ENCODE results near the gene SLC6A9.

SLC6A9 gene

DNA sequence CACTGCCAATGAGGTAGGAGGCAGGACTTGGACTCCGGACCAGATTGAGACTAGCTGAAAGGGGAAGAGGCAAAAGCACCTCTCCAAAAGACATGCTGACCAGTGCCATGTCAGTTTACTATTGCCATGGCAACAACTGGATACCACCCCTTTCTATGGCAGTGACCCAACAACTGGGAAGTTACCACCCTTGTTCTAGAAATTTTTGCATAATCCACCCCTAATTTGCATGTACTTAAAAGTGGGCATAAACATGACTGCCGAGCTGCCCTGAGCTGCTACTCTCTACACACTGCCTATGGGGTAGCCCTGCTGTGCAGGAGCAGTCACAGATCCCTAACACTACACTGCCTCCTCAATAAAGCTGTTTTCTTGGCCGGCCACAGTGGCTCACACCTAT, 19.0 kb upstream of the SLC6A9 start:
- no peak overlapping the region for H3K4me3 ChIP-seq (ENCODE audit: low read length)
- DNase-seq (ENCODE audit: low read depth, low spot score) = no peak

DNA sequence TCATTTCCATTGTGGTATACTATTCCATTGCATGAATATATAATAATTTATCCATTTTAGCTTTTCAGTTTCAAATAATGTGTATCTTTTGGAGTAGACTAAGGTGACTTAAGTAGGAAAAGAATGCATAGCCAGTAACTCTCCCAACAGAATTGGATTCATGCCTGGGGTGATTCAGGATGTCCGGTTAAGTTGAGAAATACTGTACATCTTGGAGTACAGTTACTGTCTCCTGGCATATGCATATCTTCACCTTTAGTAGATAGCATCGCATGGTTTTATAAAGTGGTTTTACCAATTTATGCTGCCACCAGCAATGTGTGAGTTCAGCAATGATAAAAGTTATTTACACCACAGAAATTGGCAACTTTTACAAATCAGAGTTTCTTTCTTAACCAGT, 18.6 kb upstream of the SLC6A9 start:
- no peak for DNase-seq (ENCODE audit: low read depth, low spot score)
- no peak overlapping the region for H3K4me3 ChIP-seq (ENCODE audit: low read length)

DNA sequence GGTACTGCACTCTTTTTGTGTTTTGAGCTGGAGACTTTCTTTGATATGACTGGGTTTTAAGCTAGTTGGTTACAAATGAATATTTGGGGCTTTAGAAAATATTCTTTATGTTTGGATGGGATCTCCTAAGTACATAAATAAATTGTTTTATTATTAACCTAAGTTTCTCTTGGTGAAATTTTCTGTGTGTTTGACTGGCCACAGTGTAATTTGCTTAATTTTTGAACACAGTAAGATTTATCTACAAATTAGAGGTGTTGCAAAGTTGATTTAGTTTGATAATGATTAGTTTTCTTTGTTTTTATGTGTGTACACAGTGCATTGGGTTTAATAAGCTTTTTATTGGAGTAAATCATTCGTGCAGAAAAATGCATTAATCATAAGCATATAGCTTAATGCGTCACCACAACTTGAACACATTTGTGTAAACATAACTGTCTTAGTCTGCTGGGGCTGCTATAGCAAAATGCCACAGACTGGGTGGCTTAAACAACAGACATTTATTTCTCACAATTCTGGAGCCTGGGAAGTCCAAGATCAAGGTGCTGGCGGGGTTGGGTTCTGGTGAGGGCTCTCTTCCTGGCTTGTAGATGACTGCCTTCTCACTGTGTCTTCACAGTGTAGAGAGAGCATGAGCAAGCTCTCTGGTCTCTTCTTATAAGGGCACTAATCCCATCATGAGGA, 17.4 kb upstream of the SLC6A9 start:
- H3K4me3 ChIP-seq (ENCODE audit: low read length) = no peak overlapping the region
- DNase-seq (ENCODE audit: low read depth, low spot score) = no peak

DNA sequence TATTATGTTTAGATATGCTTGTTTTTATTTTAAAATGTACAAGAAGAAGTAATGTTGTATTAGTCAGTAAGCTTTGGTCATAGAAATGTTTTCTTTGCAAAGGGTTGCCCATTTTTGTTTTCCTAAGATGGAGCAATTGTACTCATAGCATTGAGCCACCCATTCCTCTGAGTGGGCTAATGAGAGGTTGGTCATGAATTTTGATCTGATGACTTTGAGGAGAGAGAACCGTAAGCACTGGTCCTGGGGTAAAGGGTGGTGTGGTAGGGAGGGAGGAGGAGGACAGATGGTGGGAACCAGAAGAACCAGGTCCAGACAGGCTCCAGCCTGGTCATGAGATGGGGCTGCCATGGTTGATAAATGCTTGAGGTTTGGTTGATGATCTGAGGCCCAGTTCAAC, 15.9 kb upstream of the SLC6A9 start:
- no peak overlapping the region for H3K4me3 ChIP-seq (ENCODE audit: low read length)
- no peak for DNase-seq (ENCODE audit: low read depth, low spot score)

DNA sequence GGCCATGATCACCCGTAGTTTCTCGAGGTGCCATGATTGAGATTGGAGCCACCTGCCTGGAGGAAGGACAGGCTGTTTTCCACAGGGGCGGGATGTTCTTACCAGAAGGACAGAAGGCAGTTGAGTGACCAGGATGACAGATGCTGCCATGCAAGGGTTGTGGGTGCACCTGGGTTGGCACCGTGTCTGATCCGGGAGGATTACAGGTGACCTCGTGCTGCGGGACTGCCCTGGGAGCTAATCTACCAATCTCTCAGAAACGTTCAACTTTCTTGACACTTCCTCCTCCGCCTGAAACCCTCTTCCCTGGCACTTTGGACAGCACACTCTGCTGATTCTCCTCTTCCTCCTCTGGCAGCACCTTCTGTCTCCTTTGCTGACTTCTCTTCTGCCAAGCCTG, 13.8 kb upstream of the SLC6A9 start:
- no peak for DNase-seq (ENCODE audit: low read depth, low spot score)

DNA sequence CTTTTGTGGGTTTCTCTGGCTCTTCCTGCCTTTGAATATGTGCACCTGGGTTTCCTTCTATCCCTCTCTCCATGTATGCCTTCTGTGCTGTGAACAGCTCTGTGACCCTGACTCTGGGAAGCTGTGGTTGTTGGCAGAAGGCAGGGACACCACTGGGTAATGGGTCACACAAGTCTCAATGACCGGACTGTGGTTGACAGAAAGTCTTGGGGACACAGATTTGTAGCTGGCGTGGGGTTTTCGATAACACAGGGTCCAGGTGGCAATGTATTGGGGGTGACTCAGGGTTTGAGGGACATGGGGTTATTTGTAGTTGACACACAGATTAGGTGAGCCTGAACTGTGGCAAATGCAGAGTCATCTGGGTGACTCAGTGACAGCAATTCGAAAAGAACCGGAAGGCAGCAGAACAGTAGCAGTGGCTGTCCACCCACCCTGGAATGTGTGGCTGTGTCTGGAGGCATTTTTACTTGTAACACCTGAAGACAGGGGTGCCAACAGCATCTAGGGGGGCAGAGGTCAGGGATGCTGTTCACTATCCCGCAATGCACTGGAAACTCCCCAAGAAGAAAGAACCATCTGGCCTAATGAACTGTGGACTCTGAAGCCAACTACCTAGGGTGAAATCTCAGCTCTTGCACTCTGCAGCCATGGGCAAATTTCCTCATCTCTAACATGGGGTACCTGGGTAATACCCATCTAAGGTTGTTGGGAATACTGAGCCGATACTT, 13.0 kb upstream of the SLC6A9 start:
- no peak overlapping the region for H3K4me3 ChIP-seq (ENCODE audit: low read length)
- DNase-seq (ENCODE audit: low read depth, low spot score) = no peak

More for the DNA sequence above, 13.8 kb upstream of the SLC6A9 start:
- no peak overlapping the region for H3K4me3 ChIP-seq (ENCODE audit: low read length)

DNA sequence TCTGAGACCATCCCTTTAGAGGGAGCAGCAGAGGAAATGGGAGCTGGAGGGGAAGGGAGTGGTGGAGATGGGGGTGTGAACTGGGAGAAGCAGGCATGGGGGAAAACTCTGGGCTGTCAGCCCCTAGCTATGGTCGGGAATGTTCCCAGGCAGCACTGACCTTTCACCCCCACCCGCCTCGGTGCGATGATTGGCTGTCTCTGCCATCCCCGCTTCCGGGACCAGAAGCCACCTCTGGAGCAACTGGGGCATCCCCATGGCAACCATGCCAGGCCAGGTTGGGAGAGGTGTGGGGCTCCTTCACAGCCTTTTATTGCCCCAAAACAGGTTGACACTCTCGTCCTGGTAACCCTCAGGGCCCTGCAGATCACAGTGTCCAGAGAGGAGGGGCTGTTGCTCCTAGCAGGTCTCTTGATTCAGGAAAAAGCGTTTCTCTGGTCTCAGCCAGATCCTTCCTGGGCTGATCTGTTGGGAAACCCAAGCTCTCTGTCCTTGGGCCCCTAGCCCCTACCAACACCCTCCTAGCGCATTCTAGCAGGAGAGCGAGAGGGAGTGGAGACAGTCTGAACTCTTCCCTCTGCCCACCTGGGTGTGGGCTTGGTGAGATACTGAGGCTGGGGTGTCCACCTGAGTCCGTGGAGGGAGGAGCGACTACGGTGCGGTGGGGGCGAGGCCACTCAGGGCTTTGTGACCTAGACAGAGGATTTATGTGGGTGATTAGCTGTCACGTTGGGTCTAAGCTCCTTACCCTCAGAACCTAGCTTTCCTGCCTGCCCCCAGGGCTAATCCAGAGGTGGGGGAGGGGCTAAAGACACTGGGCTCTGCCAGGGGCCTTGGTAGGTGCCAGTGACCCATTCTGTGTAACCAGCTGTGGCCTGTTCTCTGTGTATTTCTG, 12.2 kb upstream of the SLC6A9 start:
- H3K4me3 ChIP-seq (ENCODE audit: low read length) = no peak overlapping the region
- no peak for DNase-seq (ENCODE audit: low read depth, low spot score)

DNA sequence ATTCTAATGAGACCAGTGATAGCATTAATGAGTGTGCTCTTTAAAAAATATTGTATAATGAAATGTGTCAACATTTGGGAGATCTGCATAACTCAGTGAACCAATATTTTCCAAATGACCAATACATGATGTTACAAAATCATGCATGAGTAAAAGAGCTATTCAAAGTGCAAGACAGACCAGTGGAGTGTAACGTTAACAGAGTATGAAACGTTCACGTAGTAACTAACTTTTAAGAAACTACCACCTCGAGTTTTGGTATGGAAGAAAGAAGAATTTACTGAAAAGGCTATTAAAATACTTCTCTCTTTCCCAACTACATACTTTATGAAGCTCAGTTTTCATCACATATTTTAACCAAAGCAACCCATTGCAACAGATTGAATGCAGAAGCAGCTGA, 9.6 kb upstream of the SLC6A9 start:
- no peak for DNase-seq (ENCODE audit: low read depth, low spot score)
- H3K4me3 ChIP-seq (ENCODE audit: low read length) = no peak overlapping the region

DNA sequence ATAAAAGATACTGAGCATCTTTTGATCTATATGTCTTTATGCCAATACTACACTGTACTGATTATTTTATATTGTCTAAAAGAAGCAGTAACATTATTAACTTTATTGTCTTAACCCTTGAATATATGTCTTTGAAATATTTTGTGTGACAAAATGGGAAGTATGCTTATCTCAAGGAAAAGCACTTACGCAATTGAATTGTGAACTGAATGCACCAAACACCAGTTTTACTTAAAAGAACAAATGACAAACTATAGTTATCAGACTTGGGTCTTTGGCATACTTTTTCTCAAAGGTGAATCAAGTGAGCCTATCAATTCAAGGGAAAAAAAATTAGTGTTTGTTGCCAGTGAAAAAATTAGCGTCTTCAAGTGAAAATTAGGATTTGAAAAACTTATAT, 9.2 kb upstream of the SLC6A9 start:
- no peak overlapping the region for H3K4me3 ChIP-seq (ENCODE audit: low read length)
- DNase-seq (ENCODE audit: low read depth, low spot score) = no peak

DNA sequence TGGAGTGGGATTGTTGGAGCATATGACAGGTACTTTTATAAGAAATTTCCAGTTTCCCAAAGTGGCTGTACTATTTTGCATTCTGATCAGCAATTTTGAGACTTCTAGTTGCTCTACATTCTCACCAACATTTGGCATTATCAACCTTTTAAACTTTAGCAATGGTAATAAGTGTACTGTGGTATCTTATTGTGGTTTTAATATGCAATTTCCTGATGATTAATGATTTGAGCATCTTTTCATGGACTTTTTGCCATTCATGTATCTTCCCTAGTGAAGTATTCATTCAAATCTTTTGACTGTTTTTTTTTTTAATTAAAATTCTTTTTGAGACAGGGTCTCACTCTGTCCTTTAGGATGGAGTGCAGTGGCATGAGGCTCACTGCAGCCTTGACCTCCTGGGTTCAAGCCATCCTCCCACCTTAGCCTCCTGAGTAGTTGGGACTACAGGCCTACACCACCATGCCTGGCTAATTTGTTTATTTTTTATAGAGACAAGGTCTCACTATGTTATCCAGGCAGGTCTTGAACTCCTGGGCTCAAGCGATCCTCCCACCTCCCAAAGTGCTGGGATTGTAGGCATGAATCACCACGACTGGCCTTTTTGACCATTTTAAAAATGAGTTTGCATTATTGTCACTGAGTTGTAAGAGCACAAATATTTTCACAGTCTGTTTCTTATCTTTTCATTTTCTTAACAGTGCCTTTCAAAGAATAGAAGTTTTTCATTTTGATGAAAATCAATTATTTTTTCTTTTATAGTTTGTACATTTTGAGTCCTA, 7.8 kb upstream of the SLC6A9 start:
- no peak for DNase-seq (ENCODE audit: low read depth, low spot score)
- no peak overlapping the region for H3K4me3 ChIP-seq (ENCODE audit: low read length)

DNA sequence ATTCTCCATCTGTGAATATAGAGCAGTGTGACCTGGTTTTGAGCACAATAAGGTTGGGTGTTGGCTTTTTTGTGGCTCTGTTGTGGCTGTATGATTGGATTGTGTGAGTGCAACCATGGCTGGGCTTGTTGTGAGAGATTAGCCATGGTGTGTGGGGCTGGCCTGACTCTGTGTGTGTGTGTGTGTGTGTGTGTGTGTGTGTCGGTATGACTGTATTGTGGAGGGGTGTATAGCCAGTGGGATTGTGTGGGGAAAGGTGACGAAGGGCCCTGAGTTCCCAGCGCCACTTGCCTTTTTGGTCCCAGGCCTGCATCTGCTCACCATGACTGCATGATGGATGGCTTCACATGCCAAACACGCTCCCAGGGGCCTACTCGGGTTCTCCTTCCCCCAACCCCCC, 5.9 kb upstream of the SLC6A9 start:
- H3K4me3 ChIP-seq (ENCODE audit: low read length) = no peak overlapping the region
- DNase-seq (ENCODE audit: low read depth, low spot score) = no peak

DNA sequence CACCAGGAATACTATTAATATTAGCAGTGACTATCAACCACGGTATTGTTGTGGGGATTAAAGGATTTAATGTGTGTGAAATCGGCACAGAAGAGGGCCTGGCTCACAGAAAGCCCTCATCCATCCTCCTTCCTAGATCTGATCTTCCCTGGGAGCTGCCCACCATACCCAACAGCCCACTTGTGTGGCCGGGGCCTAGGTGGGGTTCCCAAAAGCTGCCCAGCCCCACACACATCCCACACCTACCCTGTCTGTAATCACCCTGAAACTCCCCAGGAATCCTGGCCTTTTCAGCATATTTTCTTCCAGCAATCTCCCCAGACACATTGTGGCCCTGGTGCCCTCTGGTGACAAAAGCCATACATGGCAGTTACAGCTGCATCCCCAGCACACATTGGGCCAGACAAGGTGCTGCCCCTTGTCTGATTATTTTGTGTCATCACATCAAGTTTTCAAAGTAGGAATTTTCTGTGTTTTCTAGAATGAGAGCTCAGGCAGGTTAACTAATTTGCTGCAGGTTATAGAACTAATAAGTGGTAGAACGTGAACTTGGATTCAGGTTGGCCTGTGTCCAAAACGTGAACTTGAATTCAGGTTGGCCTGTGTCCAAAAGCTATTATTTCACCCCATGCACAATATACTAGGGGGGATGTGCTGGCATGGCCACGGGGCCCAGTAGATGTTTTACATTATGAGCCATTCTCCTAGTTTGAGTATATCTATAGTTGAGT, 5.3 kb upstream of the SLC6A9 start:
- peak; percentile 32 for DNase-seq (ENCODE audit: low read depth, low spot score)
- H3K4me3 ChIP-seq (ENCODE audit: low read length) = no peak overlapping the region

DNA sequence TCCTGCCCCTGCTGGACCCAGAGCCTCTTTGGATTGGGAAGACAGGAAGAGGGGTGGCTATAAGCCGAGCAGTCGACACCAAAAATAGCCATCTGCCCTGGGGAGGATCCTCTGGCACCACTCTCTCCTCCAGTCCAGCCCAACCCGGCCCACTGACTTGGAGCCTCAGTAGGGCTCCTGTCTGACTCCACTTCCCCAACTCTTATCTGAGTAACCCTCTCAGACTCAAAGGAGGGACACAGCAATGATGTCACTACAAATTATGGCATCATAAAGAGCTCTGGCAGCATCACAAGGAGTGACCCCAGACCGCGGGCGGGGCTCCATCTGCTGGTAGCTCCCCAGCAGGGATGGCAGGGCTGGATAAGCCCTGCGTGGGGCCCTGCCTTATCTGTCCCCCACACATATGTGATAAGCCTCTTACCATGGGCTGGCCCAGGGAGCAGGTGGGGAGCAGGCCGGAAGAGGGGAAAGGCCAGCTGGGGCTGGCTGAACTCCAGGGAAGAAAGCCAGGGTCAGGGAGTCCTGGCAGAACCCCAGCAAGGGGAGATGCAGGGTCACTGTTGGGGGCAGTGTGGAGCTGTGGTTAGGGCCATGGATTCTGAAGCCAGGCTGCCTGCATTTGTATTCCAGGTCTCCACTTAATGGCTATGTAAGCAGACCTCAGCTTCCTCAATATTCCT, 4.6 kb upstream of the SLC6A9 start:
- DNase-seq (ENCODE audit: low read depth, low spot score) = no peak
- no peak overlapping the region for H3K4me3 ChIP-seq (ENCODE audit: low read length)

DNA sequence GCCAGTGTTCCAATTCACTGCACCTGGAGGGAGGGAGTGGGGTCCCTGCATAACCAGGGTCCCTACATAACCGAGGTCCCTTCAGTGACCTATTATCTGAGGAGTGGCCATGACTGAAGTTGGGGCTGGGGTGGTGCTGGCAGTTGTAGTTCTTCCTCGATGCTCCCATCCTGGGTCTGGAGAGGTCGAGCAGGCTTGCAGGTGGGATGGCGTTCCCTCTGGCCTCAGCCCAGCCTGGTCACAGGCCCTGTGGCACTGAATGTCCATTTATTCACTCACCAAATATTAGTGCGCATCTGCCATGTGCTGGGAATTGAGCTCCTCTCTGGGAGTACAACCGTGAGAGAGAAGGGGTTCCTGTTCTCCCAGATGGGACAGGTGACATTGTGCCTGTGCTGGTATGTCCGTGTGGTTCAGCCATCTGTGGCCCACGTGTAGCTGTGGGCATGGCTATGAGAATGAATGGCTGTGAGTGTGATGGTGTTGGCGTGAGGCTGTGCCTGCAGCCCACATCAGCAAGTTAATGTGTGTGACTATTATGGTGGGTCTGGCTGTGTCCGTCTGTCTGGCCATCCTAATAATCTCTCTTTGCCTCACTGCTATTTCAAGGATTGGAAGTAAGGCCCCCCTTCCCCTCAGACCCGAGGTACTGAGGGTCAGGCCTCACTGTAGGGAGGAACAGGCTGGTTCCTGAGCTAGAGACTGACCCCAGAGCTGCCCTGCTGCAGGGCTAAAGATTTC, 3.9 kb upstream of the SLC6A9 start:
- H3K4me3 ChIP-seq (ENCODE audit: low read length) = no peak overlapping the region
- no peak for DNase-seq (ENCODE audit: low read depth, low spot score)

DNA sequence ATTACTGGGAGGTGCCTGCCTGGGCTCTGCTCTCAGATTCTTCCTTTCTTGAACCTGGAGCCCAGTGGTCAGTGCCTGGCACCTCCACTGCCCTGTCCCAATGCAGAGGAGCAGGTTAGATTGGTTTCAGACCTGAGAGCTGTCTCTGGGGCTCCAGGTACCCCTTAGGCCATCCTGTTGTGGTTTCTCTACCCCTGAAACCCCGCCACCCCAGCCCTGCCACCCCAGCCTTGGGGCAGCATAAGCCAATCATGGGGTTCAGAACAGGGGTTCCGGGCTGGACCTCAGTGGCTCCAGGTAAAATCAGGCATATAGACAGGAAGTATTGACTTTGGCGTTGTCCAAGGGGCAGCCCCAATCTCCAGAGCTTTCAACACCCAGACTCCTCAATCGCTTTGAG, 3.2 kb upstream of the SLC6A9 start:
- no peak overlapping the region for H3K4me3 ChIP-seq (ENCODE audit: low read length)

DNA sequence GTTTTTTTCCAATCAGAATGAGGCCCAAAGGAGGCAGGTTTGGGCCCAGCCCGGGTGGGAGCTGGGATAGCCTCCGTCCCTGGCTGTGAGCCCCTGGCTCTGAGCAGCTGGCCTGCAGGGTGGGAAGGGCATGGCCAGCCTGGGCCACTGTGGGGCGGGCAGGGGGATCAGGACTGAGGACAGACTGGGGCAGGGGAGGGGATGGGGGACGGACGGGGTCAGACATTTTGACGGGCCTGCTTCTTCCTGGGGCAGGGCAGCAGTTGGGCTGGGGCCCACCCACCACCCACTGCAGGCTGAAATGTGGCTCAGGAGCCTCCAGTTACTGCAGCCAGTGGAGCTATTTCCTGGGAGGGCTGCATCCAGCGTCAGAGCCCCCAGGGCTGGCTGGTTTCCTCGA, 2.5 kb upstream of the SLC6A9 start:
- H3K4me3 ChIP-seq (ENCODE audit: low read length) = no peak overlapping the region
- DNase-seq (ENCODE audit: low read depth, low spot score) = no peak

More for the DNA sequence above, 3.2 kb upstream of the SLC6A9 start:
- no peak for DNase-seq (ENCODE audit: low read depth, low spot score)

DNA sequence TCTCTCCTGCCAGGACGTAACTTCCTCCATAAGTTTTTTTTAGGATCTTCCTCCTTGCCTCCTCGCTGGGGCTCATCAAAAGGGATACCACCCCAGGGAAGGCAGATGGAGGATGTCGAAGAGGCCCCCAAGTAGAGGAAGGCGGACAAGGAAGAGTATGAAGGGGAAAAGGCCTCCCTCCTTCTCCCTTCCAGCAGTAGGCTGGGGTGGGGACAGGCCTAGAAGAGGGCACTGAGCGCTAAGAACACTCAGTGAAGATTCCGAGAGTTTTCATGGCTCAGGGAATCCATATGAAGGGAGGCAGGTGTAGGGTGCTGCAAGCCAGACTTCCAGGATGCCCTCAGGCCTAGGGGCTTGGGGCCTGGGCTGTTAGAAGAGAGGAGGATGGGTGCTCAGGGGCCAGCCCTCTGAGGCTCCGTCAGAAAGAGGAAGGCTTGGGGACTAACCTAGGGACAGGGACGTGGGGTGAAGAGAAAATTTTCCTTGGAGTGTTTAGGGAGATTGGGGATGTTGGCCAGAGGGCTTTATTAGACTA, 1.8 kb upstream of the SLC6A9 start:
- no peak overlapping the region for H3K4me3 ChIP-seq (ENCODE audit: low read length)
- no peak for DNase-seq (ENCODE audit: low read depth, low spot score)

Measured in Jurkat, Clone E6-1 (cell line).